Measurements from ENCODE around the gene PZP. TPM values are rescaled to one million over a fixed set of nuclear protein-coding genes. Genes with fewer than 3 reads are reported as not detected.
"Not testable (repeated sequence)": the region's sequence is repeated elsewhere in the genome, so short reads cannot be mapped to it uniquely, and the experiment has no call there.

PZP gene
- total and polyA plus RNA-seq, 8 donors, result 0.38 to 3.3 (median 2.5) TPM

- H3K4me3 ChIP-seq, result no peak overlapping the region
- no peaks in the 10 kb centered on the region for H3K27me3 ChIP-seq
- H3K27ac ChIP-seq, result no peak overlapping the region
- intact Hi-C loops (cut with DNase I), result no loop called here
- no peaks in the 10 kb centered on the region for H3K4me1 ChIP-seq
- no peaks in the 10 kb centered on the region for H3K36me3 ChIP-seq
- TF ChIP-seq CTCF (IDR thresholded peaks at IDR 0.05), result no peak
- ATAC-seq, result no peak
- H3K9me3 ChIP-seq, result peaks cover 2 to 28% of the 10 kb centered on the region in 2 donors
- DNase-seq, result no peak
Observed at GRCh38 chr12:9144730-9145106, 63.5 kb downstream of the PZP start.

- no peak for ATAC-seq
- no peak for TF ChIP-seq CTCF (IDR thresholded peaks at IDR 0.05)
- intact Hi-C loops (cut with DNase I), result no loop called here
Observed at GRCh38 chr12:9143929-9144729, 64.1 kb downstream of the PZP start.

GRCh38 chr12:9143137-9143536, 65.1 kb downstream of the PZP start:
- intact Hi-C loops (cut with DNase I), result no loop called here
- no peak for DNase-seq
- H3K27ac ChIP-seq, result no peak overlapping the region
- no peak for ATAC-seq
- H3K27me3 ChIP-seq, result no peaks in the 10 kb centered on the region
- peaks cover 2 to 28% of the 10 kb centered on the region in 2 donors for H3K9me3 ChIP-seq
- no peaks in the 10 kb centered on the region for H3K36me3 ChIP-seq
- no peaks in the 10 kb centered on the region for H3K4me1 ChIP-seq
- no peak for TF ChIP-seq CTCF (IDR thresholded peaks at IDR 0.05)
- no peak overlapping the region for H3K4me3 ChIP-seq

More at GRCh38 chr12:9143929-9144729, 64.1 kb downstream of the PZP start:
- peaks cover 2 to 28% of the 10 kb centered on the region in 2 donors for H3K9me3 ChIP-seq
- H3K4me3 ChIP-seq, result no peak overlapping the region
- H3K36me3 ChIP-seq, result no peaks in the 10 kb centered on the region
- H3K27ac ChIP-seq, result no peak overlapping the region
- no peaks in the 10 kb centered on the region for H3K27me3 ChIP-seq
- H3K4me1 ChIP-seq, result no peaks in the 10 kb centered on the region
- no peak for DNase-seq

GRCh38 chr12:9139588-9140290, 68.5 kb downstream of the PZP start:
- not testable (repeated sequence) for H3K36me3 ChIP-seq, H3K4me3 ChIP-seq, DNase-seq, ATAC-seq, H3K27me3 ChIP-seq, H3K27ac ChIP-seq, H3K4me1 ChIP-seq
- H3K9me3 ChIP-seq, result peaks cover 0 to 14% of the 10 kb centered on the region in 2 donors
- intact Hi-C loops (cut with DNase I), result loop anchor here in 1 of 2 donors (10.0 kb wide), 1 partner anchor 95 kb away; no protein-coding TSS in a partner anchor

GRCh38 chr12:9135903-9136310, 72.3 kb downstream of the PZP start:
- ATAC-seq (no peak), DNase-seq (no peak)
- Histone ChIP-seq H3K27me3 (no peaks in the 10 kb centered on the region), H3K27ac (no peak overlapping the region), H3K4me1 (peaks cover 0 to 4% of the 10 kb centered on the region in 2 donors), H3K36me3 (no peaks in the 10 kb centered on the region), H3K9me3 (peaks cover 0 to 2% of the 10 kb centered on the region in 2 donors), H3K4me3 (no peak overlapping the region)
- TF ChIP-seq CTCF (IDR thresholded peaks at IDR 0.05), result no peak
- intact Hi-C loops (cut with DNase I), result loop anchor here in 1 of 2 donors (10.0 kb wide), 1 partner anchor 99 kb away; no protein-coding TSS in a partner anchor
